Lung (tissue), 12 donors: ENCODE data around the gene TMTC4. TPM values are rescaled to one million over a fixed set of nuclear protein-coding genes. Genes with fewer than 3 reads are reported as not detected.
"Not testable (repeated sequence)": the region's sequence is repeated elsewhere in the genome, so short reads cannot be mapped to it uniquely, and the experiment has no call there.

Source experiments
- ATAC-seq: fragments of 200-7000 bp; cut with Tn5 transposase; one replicate; pipeline ENCODE4 v1.9.1; 2020; ENCODE audit warnings: moderate number of reproducible peaks; ENCODE audit not compliant: insufficient read depth, low FRiP score
- DNase-seq, 3 donors: peaks; one replicate each; pipeline ENCODE4 v3.0.0-alpha.2; 2013 to 2017
- H3K27ac ChIP-seq, 2 donors: one replicate each; pipeline ENCODE4 v1.5.1; 2013; ENCODE audit warnings: mild to moderate bottlenecking in 2 of 2, moderate library complexity in 2 of 2, control low read depth in 1 of 2, inconsistent platforms in 1 of 2, low read depth in 1 of 2, low read length in 1 of 2
- H3K27me3 ChIP-seq, 3 donors: one replicate each; pipeline ENCODE4 v1.5.1; 2013; ENCODE audit warnings: low read length in 2 of 3; ENCODE audit not compliant: control insufficient read depth in 3 of 3, insufficient read depth in 3 of 3
- H3K36me3 ChIP-seq, 4 donors: one replicate each; pipeline ENCODE4 v1.5.1; 2013; ENCODE audit warnings: low read length in 4 of 4, mild to moderate bottlenecking in 1 of 4, moderate library complexity in 1 of 4; ENCODE audit not compliant: control insufficient read depth in 4 of 4, insufficient read depth in 4 of 4
- H3K4me1 ChIP-seq, 5 donors: one replicate each; pipeline ENCODE4 v1.5.1; 2013; ENCODE audit warnings: low read length in 5 of 5, mild to moderate bottlenecking in 2 of 5, moderate library complexity in 1 of 5; ENCODE audit not compliant: control insufficient read depth in 5 of 5, insufficient read depth in 5 of 5
- H3K4me3 ChIP-seq: one replicate; pipeline ENCODE4 v1.5.1; 2013; ENCODE audit warnings: mild to moderate bottlenecking, control low read depth, moderate library complexity
- H3K9ac ChIP-seq, 2 donors: one replicate each; pipeline ENCODE4 v1.5.1; 2013; ENCODE audit warnings: low read length in 2 of 2, control low read depth in 1 of 2; ENCODE audit not compliant: insufficient read depth in 1 of 2
- H3K9me3 ChIP-seq, 4 donors: one replicate each; pipeline ENCODE4 v1.5.1; 2013; ENCODE audit warnings: low read length in 3 of 4, mild to moderate bottlenecking in 1 of 4, moderate library complexity in 1 of 4; ENCODE audit not compliant: control insufficient read depth in 4 of 4, insufficient read depth in 3 of 4
- WGBS, 2 donors: extraction: QIAGEN DNeasy Blood & Tissue Kit; methylation state at CpG; one replicate each; pipeline ENCODE4 v1.1.7; 2013; 5-methylcytosine and 5-hydroxymethylcytosine counted together
- polyA plus RNA-seq, 2 donors: library from polyadenylated mRNA; stranded (reverse); fragments of 200-250 nt; gene quantifications; one replicate each; pipeline ENCODE4 v1.2.1, GENCODE V29; 2013
- total RNA-seq, 2 donors: library from RNA; depleted of rRNA in 1 of 2; stranded (reverse); fragments of >200 nt in 1 of 2; gene quantifications; one replicate each; pipeline ENCODE4 v1.2.1, GENCODE V29; 2014 to 2021
- TF ChIP-seq, protein P1 (sequence below): IDR thresholded peaks from 2 replicates; pipeline ENCODE4 v1.5.1; 2012; ENCODE audit warnings: mild to moderate bottlenecking; ENCODE audit errors: control extremely low read depth, extremely low read depth
- donor health status: control.
- donor health status: control.
- donor health status: Bipolar disorder and iron deficiency.
- donor health status: healthy.
- donor health status: DM: yes; HTN: yes; CAD: no.

TMTC4 gene
- total and polyA plus RNA-seq, 4 donors, result 5.0 to 27.1 (median 11.7) TPM

DNA sequence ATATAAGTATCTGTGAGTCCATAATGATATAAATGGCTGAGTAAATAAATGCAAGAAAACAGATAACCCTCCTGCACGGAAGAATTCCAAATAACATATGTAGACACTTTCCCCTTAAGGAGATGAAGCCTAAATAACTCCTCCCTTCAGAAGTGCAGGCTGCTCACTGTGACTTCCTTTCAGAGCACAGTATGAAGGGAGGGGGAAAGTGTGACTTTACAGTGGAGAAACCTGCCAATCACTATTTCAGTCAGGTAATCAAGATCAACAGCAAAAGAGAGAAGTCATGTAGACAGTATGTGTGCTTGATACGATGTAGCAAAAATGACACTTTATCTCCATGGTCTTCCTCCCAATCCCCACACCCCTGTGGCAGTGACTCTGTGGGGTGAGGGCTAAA lies 93.1 kb downstream of the TMTC4 start:
- peaks cover 0 to 8% (median 4%) of the 10 kb centered on the region in 4 donors for H3K36me3 ChIP-seq
- no peak for DNase-seq
- H3K27ac ChIP-seq, result no peak overlapping the region
- WGBS, 2 donors, result 87 to 98% methylated on average over 2 of the region's 2 CpGs
- TF ChIP-seq, protein P1, sequence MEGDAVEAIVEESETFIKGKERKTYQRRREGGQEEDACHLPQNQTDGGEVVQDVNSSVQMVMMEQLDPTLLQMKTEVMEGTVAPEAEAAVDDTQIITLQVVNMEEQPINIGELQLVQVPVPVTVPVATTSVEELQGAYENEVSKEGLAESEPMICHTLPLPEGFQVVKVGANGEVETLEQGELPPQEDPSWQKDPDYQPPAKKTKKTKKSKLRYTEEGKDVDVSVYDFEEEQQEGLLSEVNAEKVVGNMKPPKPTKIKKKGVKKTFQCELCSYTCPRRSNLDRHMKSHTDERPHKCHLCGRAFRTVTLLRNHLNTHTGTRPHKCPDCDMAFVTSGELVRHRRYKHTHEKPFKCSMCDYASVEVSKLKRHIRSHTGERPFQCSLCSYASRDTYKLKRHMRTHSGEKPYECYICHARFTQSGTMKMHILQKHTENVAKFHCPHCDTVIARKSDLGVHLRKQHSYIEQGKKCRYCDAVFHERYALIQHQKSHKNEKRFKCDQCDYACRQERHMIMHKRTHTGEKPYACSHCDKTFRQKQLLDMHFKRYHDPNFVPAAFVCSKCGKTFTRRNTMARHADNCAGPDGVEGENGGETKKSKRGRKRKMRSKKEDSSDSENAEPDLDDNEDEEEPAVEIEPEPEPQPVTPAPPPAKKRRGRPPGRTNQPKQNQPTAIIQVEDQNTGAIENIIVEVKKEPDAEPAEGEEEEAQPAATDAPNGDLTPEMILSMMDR, result no peak
- H3K9me3 ChIP-seq, result no peaks in the 10 kb centered on the region
- no peak for ATAC-seq
- no peak overlapping the region for H3K4me3 ChIP-seq
- H3K27me3 ChIP-seq, result no peaks in the 10 kb centered on the region
- H3K9ac ChIP-seq, result no peak overlapping the region
- no peaks in the 10 kb centered on the region for H3K4me1 ChIP-seq

DNA sequence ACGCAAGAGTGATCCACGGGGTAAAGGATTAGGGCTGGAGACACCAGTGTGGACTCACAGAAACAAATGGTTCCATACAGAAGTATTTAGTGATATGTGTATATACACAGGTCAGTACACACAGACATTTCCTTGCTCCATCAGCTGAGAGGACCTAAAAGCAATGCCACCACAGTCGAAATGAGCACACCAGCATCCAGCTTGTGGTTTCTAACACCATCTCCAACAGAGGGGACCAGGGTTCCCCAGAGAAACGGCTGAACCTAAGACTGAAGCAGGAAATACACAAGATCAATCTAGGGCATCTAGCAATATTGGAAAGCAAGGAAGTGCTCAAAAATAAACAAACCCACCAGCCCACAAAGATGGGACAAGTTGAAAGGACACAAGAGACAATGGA lies 93.6 kb downstream of the TMTC4 start:
- no peak overlapping the region for H3K27ac ChIP-seq
- no peak overlapping the region for H3K9ac ChIP-seq
- H3K4me3 ChIP-seq, result no peak overlapping the region
- no peaks in the 10 kb centered on the region for H3K9me3 ChIP-seq
- no peak for ATAC-seq
- H3K4me1 ChIP-seq, result no peaks in the 10 kb centered on the region
- peaks cover 0 to 8% (median 4%) of the 10 kb centered on the region in 4 donors for H3K36me3 ChIP-seq
- H3K27me3 ChIP-seq, result no peaks in the 10 kb centered on the region
- no peak for DNase-seq
- TF ChIP-seq, protein P1, result no peak
- WGBS, 2 donors, result 88 to 89% methylated on average over 4 of the region's 4 CpGs

DNA sequence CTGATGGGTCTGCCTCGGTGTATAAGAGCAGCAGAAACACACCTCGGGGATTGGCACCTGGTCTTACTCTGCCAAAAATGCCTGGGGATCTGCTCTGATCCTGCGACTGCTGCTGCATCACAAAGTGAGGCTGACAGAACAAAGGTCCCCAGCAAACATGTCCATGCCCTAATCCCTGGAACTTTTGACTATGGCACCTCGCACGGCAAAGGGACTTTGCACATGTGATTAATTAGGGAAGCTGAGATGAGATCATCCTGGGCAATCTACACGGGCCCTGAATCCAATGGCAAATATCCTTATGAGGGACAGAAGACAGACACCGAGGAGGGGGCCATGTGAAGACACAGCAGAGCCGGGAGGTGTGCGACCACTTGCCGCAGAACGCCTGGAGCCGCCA lies 94.5 kb downstream of the TMTC4 start:
- TF ChIP-seq, protein P1, result no peak
- no peak for ATAC-seq
- Histone ChIP-seq H3K4me3 (no peak overlapping the region), H3K4me1 (no peaks in the 10 kb centered on the region), H3K27ac (no peak overlapping the region), H3K36me3 (peaks cover 0 to 8% (median 4%) of the 10 kb centered on the region in 4 donors), H3K9ac (no peak overlapping the region), H3K27me3 (no peaks in the 10 kb centered on the region), H3K9me3 (no peaks in the 10 kb centered on the region)
- 95 to 96% methylated on average over 12 of the region's 12 CpGs for WGBS, 2 donors
- no peak for DNase-seq

DNA sequence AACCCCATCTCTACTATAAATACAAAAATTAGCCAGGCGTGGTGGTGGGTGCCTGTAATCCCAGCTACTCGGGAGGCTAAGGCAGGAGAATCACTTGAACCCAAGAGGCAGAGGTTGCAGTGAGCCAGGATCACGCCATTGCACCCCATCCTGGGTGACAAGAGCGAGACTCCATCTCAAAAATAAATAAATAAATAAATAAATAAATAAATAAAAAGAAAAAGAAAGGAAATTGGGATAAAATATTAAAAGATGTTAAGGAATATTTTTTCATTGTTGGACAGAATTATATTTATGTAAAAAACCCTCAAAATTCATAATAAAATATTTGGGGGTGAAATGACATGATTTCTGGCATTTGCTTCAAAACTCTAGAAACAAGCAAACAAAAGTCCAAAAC lies 97.4 kb downstream of the TMTC4 start:
- DNase-seq, result not testable (repeated sequence)
- WGBS, 2 donors, result 94 to 97% methylated on average over 4 of the region's 4 CpGs

More for the DNA sequence above, 97.4 kb downstream of the TMTC4 start:
- not testable (repeated sequence) for H3K9me3 ChIP-seq, H3K4me1 ChIP-seq, H3K4me3 ChIP-seq, H3K9ac ChIP-seq, H3K27ac ChIP-seq, H3K36me3 ChIP-seq, ATAC-seq, H3K27me3 ChIP-seq
